Liver (tissue), 9 donors: ENCODE data around the gene SCARB1. TPM values are rescaled to one million over a fixed set of nuclear protein-coding genes. Genes with fewer than 3 reads are reported as not detected.

Experiments used
- DNase-seq: peaks from one replicate; pipeline ENCODE4 v3.0.0-alpha.2; 2017; ENCODE audit warnings: low spot score
- H3K27ac ChIP-seq, 2 donors: one replicate each; pipeline ENCODE4 v1.7.0; 2013; ENCODE audit warnings: inconsistent platforms in 2 of 2, low read length in 2 of 2, control low read depth in 1 of 2, low read depth in 1 of 2, mild to moderate bottlenecking in 1 of 2
- H3K27me3 ChIP-seq, 4 donors: one replicate each; pipeline versions ENCODE4 v1.6.1 to v1.7.0; 2013; ENCODE audit warnings: low read length in 3 of 4, inconsistent platforms in 1 of 4, mild to moderate bottlenecking in 1 of 4, moderate library complexity in 1 of 4; ENCODE audit not compliant: control insufficient read depth in 4 of 4, insufficient read depth in 4 of 4
- H3K36me3 ChIP-seq, 4 donors: one replicate each; pipeline versions ENCODE4 v1.6.1 to v1.7.0; 2013; ENCODE audit warnings: low read length in 3 of 4, mild to moderate bottlenecking in 3 of 4, low read depth in 1 of 4, moderate library complexity in 1 of 4; ENCODE audit not compliant: control insufficient read depth in 4 of 4, insufficient read depth in 3 of 4
- H3K4me1 ChIP-seq, 4 donors: one replicate each; pipeline versions ENCODE4 v1.6.1 to v1.7.0; 2013; ENCODE audit warnings: low read length in 3 of 4, mild to moderate bottlenecking in 3 of 4, moderate library complexity in 1 of 4; ENCODE audit not compliant: control insufficient read depth in 4 of 4, insufficient read depth in 4 of 4
- H3K4me3 ChIP-seq, 3 donors: one replicate each; pipeline versions ENCODE4 v1.6.1 to v1.7.0; 2013; ENCODE audit warnings: low read length in 3 of 3, control low read depth in 1 of 3, low read depth in 1 of 3, mild to moderate bottlenecking in 1 of 3
- H3K9ac ChIP-seq, 2 donors: one replicate each; pipeline ENCODE4 v1.7.0; 2013; ENCODE audit warnings: low read length in 2 of 2, mild to moderate bottlenecking in 2 of 2, moderate library complexity in 2 of 2, control low read depth in 1 of 2, low read depth in 1 of 2
- H3K9me3 ChIP-seq, 4 donors: one replicate each; pipeline versions ENCODE4 v1.6.1 to v1.7.0; 2013; ENCODE audit warnings: low read length in 3 of 4; ENCODE audit not compliant: control insufficient read depth in 4 of 4
- ATF3 ChIP-seq: IDR thresholded peaks from 2 replicates; pipeline ENCODE4 v1.6.1; 2016; ENCODE audit warnings: antibody characterized with exemption
- CTCF ChIP-seq: fragments of 150-350 bp; IDR thresholded peaks from 2 replicates; pipeline ENCODE4 v1.5.1; 2017; ENCODE audit warnings: improper control_type of control experiment, low read depth, low read length; ENCODE audit not compliant: missing input control
- EGR1 ChIP-seq, 2 donors: IDR thresholded peaks; 2 replicates each; pipeline ENCODE4 v1.6.1; 2016 to 2018; ENCODE audit warnings: antibody characterized with exemption in 2 of 2, low read depth in 2 of 2
- FOXA1 ChIP-seq: IDR thresholded peaks from 2 replicates; pipeline ENCODE4 v1.6.1; 2016; ENCODE audit warnings: antibody characterized with exemption
- FOXA2 ChIP-seq: IDR thresholded peaks from 2 replicates; pipeline ENCODE4 v1.6.1; 2016; ENCODE audit warnings: antibody characterized with exemption
- GABPA ChIP-seq, 2 donors: IDR thresholded peaks in 1 of 2; conservative IDR thresholded peaks in 1 of 2; 2 replicates each; pipeline ENCODE4 v1.6.1; 2016; ENCODE audit warnings: antibody characterized with exemption in 2 of 2, mild to moderate bottlenecking in 1 of 2, moderate library complexity in 1 of 2
- HNF4A ChIP-seq, 2 donors: conservative IDR thresholded peaks; 2 replicates each; pipeline ENCODE4 v1.6.1; 2016; ENCODE audit warnings: antibody characterized with exemption in 2 of 2, mild to moderate bottlenecking in 2 of 2
- HNF4G ChIP-seq: IDR thresholded peaks from 2 replicates; pipeline ENCODE4 v1.6.1; 2016; ENCODE audit warnings: antibody characterized with exemption
- JUND ChIP-seq, 2 donors: IDR thresholded peaks; 2 replicates each; pipeline ENCODE4 v1.6.1; 2016; ENCODE audit warnings: antibody characterized with exemption in 2 of 2
- MAX ChIP-seq: IDR thresholded peaks from 2 replicates; pipeline ENCODE4 v1.6.1; 2016; ENCODE audit warnings: antibody characterized with exemption
- NR2F2 ChIP-seq: IDR thresholded peaks from 2 replicates; pipeline ENCODE4 v1.6.1; 2016; ENCODE audit warnings: antibody characterized with exemption
- RAD21 ChIP-seq, 2 donors: IDR thresholded peaks; 2 replicates each; pipeline ENCODE4 v1.6.1; 2016; ENCODE audit warnings: antibody characterized with exemption in 2 of 2, mild to moderate bottlenecking in 2 of 2
- REST ChIP-seq: IDR thresholded peaks from 2 replicates; pipeline ENCODE4 v1.6.1; 2016; ENCODE audit warnings: antibody characterized with exemption, mild to moderate bottlenecking
- RXRA ChIP-seq, 2 donors: IDR thresholded peaks; 2 replicates each; pipeline ENCODE4 v1.6.1; 2017 to 2018; ENCODE audit warnings: antibody characterized with exemption in 2 of 2, mild to moderate bottlenecking in 1 of 2
- SP1 ChIP-seq: IDR thresholded peaks from 2 replicates; pipeline ENCODE4 v1.6.1; 2018; ENCODE audit warnings: antibody characterized with exemption, mild to moderate bottlenecking
- TAF1 ChIP-seq: conservative IDR thresholded peaks from 2 replicates; pipeline ENCODE4 v1.6.1; 2016; ENCODE audit warnings: antibody characterized with exemption, mild to moderate bottlenecking
- YY1 ChIP-seq: IDR thresholded peaks from 2 replicates; pipeline ENCODE4 v1.6.1; 2016; ENCODE audit warnings: antibody characterized with exemption, mild to moderate bottlenecking
- ZBTB33 ChIP-seq: IDR thresholded peaks from 2 replicates; pipeline ENCODE4 v1.6.1; 2016; ENCODE audit warnings: antibody characterized with exemption
- WGBS: extraction: QIAGEN DNeasy Blood & Tissue Kit; methylation state at CpG from one replicate; pipeline ENCODE4 v1.1.7; 2013; 5-methylcytosine and 5-hydroxymethylcytosine counted together
- polyA plus RNA-seq, 2 donors: library from polyadenylated mRNA; stranded (reverse) in 1 of 2; unstranded in 1 of 2; fragments of 200-250 nt in 1 of 2; fragments of >200 nt in 1 of 2; fragmentation: Nextera tagmentation in 1 of 2; extraction: Ambion mirVana in 1 of 2; gene quantifications; one replicate each; pipeline versions ENCODE4 v1.2.1 to v1.2.3, GENCODE V29; 2013 to 2015
- total RNA-seq, 2 donors: library from RNA; depleted of rRNA; stranded (reverse); fragments of >200 nt; gene quantifications; one replicate each; pipeline ENCODE4 v1.2.3, GENCODE V29; 2014
- donor health status: healthy.
- donor health status: healthy.
- donor health status: healthy.
- donor health status: healthy.
- donor health status: healthy.

Gene SCARB1
- total and polyA plus RNA-seq, 4 donors: 85.3 to 289 (median 141) TPM

- H3K27me3 ChIP-seq: no peaks in the 10 kb centered on the region
- no peaks in the 10 kb centered on the region for H3K9me3 ChIP-seq
- peak; percentile 84 for TF ChIP-seq REST
- TF ChIP-seq EGR1 (IDR thresholded peaks at IDR 0.05; ENCODE audit: low read depth in 2 of 2): peak; percentile 86 to 95
- TF ChIP-seq RXRA (IDR thresholded peaks at IDR 0.05): peak; percentile 99 to 100
- peak; percentile 66 to 76 for TF ChIP-seq RAD21 (IDR thresholded peaks at IDR 0.05)
- TF ChIP-seq FOXA1: peak; percentile 49
- peak; percentile 98 for TF ChIP-seq MAX
- TF ChIP-seq TAF1: no peak
- peak; percentile 97 for TF ChIP-seq ZBTB33
- peak; percentile 100 for TF ChIP-seq HNF4G
- TF ChIP-seq HNF4A (conservative IDR thresholded peaks at IDR 0.05): peak; percentile 100
- peak; percentile 92 to 97 for TF ChIP-seq JUND (IDR thresholded peaks at IDR 0.05)
- TF ChIP-seq NR2F2: peak; percentile 97
- TF ChIP-seq CTCF: no peak
- peak; percentile 70 for TF ChIP-seq FOXA2
- TF ChIP-seq SP1: peak; percentile 100
- peak in 1 of 2 donors; percentile 64 for TF ChIP-seq GABPA (IDR thresholded peaks at IDR 0.05 in 1 of 2, conservative IDR thresholded peaks at IDR 0.05 in 1 of 2)
- peak; percentile 83 for TF ChIP-seq ATF3
- peak; percentile 94 for TF ChIP-seq YY1
- peaks cover 4 to 50% (median 28%) of the 10 kb centered on the region in 4 donors for H3K4me1 ChIP-seq
- H3K27ac ChIP-seq: peak overlapping the region; percentile 89 to 94
- peak overlapping the region; percentile 19 to 66 (median 50) for H3K4me3 ChIP-seq
- H3K9ac ChIP-seq: peak overlapping the region; percentile 58 to 60
- WGBS: 52% methylated on average over 16 of the region's 16 CpGs
- H3K36me3 ChIP-seq: no peaks in the 10 kb centered on the region
- peak; percentile 67 for DNase-seq
Measured at GRCh38 chr12:124821252-124822200, 42.1 kb downstream of the SCARB1 start.
